OCI-LY7 (cell line): ENCODE measurements around the gene RLN3. TPM values are rescaled to one million over a fixed set of nuclear protein-coding genes. Genes with fewer than 3 reads are reported as not detected.
A peak's percentile ranks its signal among the peaks of the same experiment; 100 is the strongest.

Experiments
- BruUV-seq: library from RNA; stranded (reverse); fragments of 400-500 nt; replicated peaks from 2 replicates; lab custom pipeline; 2021; lab: Mats Ljungman, UMichigan
- CTCF ChIA-PET: fragments of 300-600 bp; sonication (Branson Sonifier 250); formaldehyde crosslinking; loops from one replicate; lab custom pipeline; 2022; ENCODE audit warnings: antibody characterized with exemption; ENCODE audit not compliant: unreplicated experiment; lab: Charles Lee
- POLR2A ChIA-PET: fragments of 300-600 bp; sonication (Branson Sonifier 250); formaldehyde crosslinking; loops from one replicate; lab custom pipeline; 2022; ENCODE audit warnings: antibody characterized with exemption; lab: Charles Lee
- DNase-seq: peaks from one replicate; pipeline ENCODE4 v3.0.0-alpha.2; 2015; ENCODE audit warnings: low spot score
- H2AFZ ChIP-seq: fragments of 200-600 bp; sonication (generic), shearing (Covaris generic); 2 replicates; pipeline ENCODE4 v1.6.1; 2014; ENCODE audit warnings: mild to moderate bottlenecking, antibody characterized with exemption, low read length, moderate library complexity
- H3K27ac ChIP-seq: fragments of 200-600 bp; sonication (generic); 2 replicates; pipeline ENCODE4 v1.5.1; 2014; ENCODE audit warnings: mixed run types, low read depth, mild to moderate bottlenecking, moderate library complexity, low read length, inconsistent platforms; ENCODE audit not compliant: poor library complexity, severe bottlenecking
- H3K36me3 ChIP-seq: fragments of 200-600 bp; sonication (generic); 2 replicates; pipeline ENCODE4 v1.6.1; 2014; ENCODE audit warnings: mild to moderate bottlenecking, antibody characterized with exemption, low read length, moderate library complexity, mixed read lengths; ENCODE audit not compliant: insufficient read depth
- H3K4me1 ChIP-seq: fragments of 200-600 bp; sonication (generic); 2 replicates; pipeline ENCODE4 v1.5.1; 2014; ENCODE audit warnings: mild to moderate bottlenecking, low read length; ENCODE audit not compliant: insufficient read depth, poor library complexity, severe bottlenecking
- H3K4me2 ChIP-seq: fragments of 200-600 bp; sonication (generic); 2 replicates; pipeline ENCODE4 v1.6.1; 2014; ENCODE audit warnings: mild to moderate bottlenecking, low read length
- H3K4me3 ChIP-seq: fragments of 200-600 bp; sonication (generic); 2 replicates; pipeline ENCODE4 v1.5.1; 2014; ENCODE audit warnings: mild to moderate bottlenecking, low read depth, low read length; ENCODE audit not compliant: poor library complexity, severe bottlenecking
- H3K79me2 ChIP-seq: fragments of 200-600 bp; sonication (generic); 2 replicates; pipeline ENCODE4 v1.6.1; 2016; ENCODE audit warnings: low read depth, mild to moderate bottlenecking, low read length, moderate library complexity, mixed read lengths; ENCODE audit not compliant: insufficient read depth
- H3K9me2 ChIP-seq: fragments of 200-600 bp; sonication (generic); 2 replicates; pipeline ENCODE4 v1.6.1; 2016; ENCODE audit warnings: mild to moderate bottlenecking, low read length, mixed read lengths; ENCODE audit not compliant: insufficient read depth
- H3K9me3 ChIP-seq: fragments of 200-600 bp; sonication (generic); 2 replicates; pipeline ENCODE4 v1.6.1; 2014; ENCODE audit warnings: mild to moderate bottlenecking, mixed run types, low read length, mixed read lengths
- H4K20me1 ChIP-seq: fragments of 200-600 bp; sonication (generic); 2 replicates; pipeline ENCODE4 v1.6.1; 2014; ENCODE audit warnings: mild to moderate bottlenecking, antibody characterized with exemption, low read length, moderate library complexity, mixed read lengths; ENCODE audit not compliant: insufficient read depth
- CTCF ChIP-seq: fragments of 200-600 bp; sonication (generic); conservative IDR thresholded peaks from 2 replicates; pipeline ENCODE4 v1.5.1; 2014; ENCODE audit warnings: mild to moderate bottlenecking, antibody characterized with exemption, low read length, moderate library complexity, mixed read lengths
- EZH2phosphoT487 ChIP-seq: fragments of 200-600 bp; sonication (generic); IDR thresholded peaks from 2 replicates; pipeline ENCODE4 v1.6.1; 2018; ENCODE audit warnings: low read depth, borderline replicate concordance, mild to moderate bottlenecking, mixed run types, antibody characterized with exemption, low read length, moderate library complexity, mixed read lengths
- intact Hi-C: fragments of 100-400 bp; cut with micrococcal nuclease; formaldehyde crosslinking; loops from one replicate; pipeline ENCODE4 v1.10.0; 2022; ENCODE audit not compliant: unreplicated experiment
- total RNA-seq, 2 experiments: library from RNA; depleted of rRNA in 1 of 2; stranded (reverse); fragments of >200 nt in 1 of 2; shearing (Covaris generic) in 1 of 2; gene quantifications; 2 replicates each; pipeline ENCODE4 v1.2.3, GENCODE V29; 2014 to 2022

RLN3 gene
- total RNA-seq, 2 experiments from 2014 or later, result not detected

DNA sequence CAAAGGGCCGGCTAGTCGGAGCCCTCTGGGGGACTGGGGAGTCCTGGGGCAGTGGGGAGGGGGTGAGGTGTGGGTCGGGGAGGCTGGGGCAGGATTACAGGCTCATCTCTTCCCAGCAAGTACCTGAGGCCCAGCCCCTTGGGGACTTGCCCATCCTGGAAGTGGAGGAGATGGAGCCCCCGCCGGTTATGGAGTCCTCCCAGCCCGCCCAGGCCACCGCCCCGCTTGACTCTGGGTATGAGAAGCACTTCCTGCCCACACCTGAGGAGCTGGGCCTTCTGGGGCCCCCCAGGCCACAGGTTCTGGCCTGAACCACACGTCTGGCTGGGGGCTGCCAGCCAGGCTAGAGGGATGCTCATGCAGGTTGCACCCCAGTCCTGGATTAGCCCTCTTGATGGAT, 24.0 kb downstream of the RLN3 start:
- intact Hi-C loops, result no loop called here
- H3K36me3 ChIP-seq, result peaks cover 9% of the 10 kb centered on the region
- TF ChIP-seq CTCF (no peak), EZH2phosphoT487 (no peak)
- no peaks in the 10 kb centered on the region for H3K79me2 ChIP-seq
- CTCF ChIA-PET, result no interaction called here
- BruUV-seq, result no TSS peak
- H3K9me2 ChIP-seq, result no peaks in the 10 kb centered on the region
- H3K4me1 ChIP-seq, result no peaks in the 10 kb centered on the region
- no peaks in the 10 kb centered on the region for H3K9me3 ChIP-seq
- no peak overlapping the region for H3K4me3 ChIP-seq
- no peaks in the 10 kb centered on the region for H4K20me1 ChIP-seq
- H3K4me2 ChIP-seq, result no peak overlapping the region
- no peak for DNase-seq
- POLR2A ChIA-PET, result no interaction called here
- H2AFZ ChIP-seq, result no peak overlapping the region
- no peak overlapping the region for H3K27ac ChIP-seq

DNA sequence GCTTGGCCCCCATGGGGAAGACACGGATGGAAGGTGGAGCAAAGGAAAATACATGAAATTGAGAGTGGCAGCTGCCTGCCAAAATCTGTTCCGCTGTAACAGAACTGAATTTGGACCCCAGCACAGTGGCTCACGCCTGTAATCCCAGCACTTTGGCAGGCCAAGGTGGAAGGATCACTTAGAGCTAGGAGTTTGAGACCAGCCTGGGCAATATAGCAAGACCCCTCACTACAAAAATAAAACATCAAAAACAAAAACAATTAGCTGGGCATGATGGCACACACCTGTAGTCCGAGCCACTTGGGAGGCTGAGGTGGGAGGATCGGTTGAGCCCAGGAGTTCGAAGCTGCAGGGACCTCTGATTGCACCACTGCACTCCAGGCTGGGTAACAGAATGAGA, 24.5 kb downstream of the RLN3 start:
- Histone ChIP-seq H3K79me2 (no peaks in the 10 kb centered on the region), H3K4me3 (no peak overlapping the region), H3K4me1 (no peaks in the 10 kb centered on the region), H2AFZ (no peak overlapping the region), H3K9me2 (no peaks in the 10 kb centered on the region), H3K4me2 (no peak overlapping the region), H3K27ac (no peak overlapping the region), H4K20me1 (no peaks in the 10 kb centered on the region), H3K9me3 (no peaks in the 10 kb centered on the region), H3K36me3 (peaks cover 9% of the 10 kb centered on the region)
- POLR2A ChIA-PET, result no interaction called here
- no peak for TF ChIP-seq CTCF
- TF ChIP-seq EZH2phosphoT487, result no peak
- no peak for DNase-seq
- intact Hi-C loops, result no loop called here
- CTCF ChIA-PET, result no interaction called here
- BruUV-seq, result TSS peak; percentile 80

DNA sequence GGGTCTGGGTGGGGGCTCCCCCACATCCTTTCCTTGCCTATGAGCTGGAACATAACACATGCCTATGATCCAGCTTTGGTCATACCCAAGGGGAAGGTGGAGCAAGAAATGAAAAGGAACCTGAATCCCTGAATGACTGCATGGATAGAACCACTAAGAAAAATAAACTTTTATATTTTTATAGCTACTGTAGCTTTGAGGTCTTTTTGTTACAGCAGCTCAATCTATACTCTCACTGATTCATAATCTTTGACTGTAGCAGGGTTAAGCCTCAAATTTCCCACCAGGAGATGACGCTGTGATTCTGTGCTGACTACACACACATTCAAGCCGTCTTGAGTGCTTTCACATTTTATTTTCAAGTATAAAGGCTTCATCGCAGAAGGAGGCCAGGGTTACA, 25.1 kb downstream of the RLN3 start:
- no peaks in the 10 kb centered on the region for H3K4me1 ChIP-seq
- TF ChIP-seq EZH2phosphoT487, result no peak
- TF ChIP-seq CTCF, result no peak
- H3K4me2 ChIP-seq, result no peak overlapping the region
- DNase-seq, result no peak
- intact Hi-C loops, result no loop called here
- H3K79me2 ChIP-seq, result no peaks in the 10 kb centered on the region
- no peak overlapping the region for H3K4me3 ChIP-seq
- H3K9me3 ChIP-seq, result no peaks in the 10 kb centered on the region
- ChIA-PET CTCF (no interaction called here), POLR2A (no interaction called here)
- H4K20me1 ChIP-seq, result no peaks in the 10 kb centered on the region
- H3K36me3 ChIP-seq, result peaks cover 9% of the 10 kb centered on the region
- H2AFZ ChIP-seq, result no peak overlapping the region
- no peaks in the 10 kb centered on the region for H3K9me2 ChIP-seq
- H3K27ac ChIP-seq, result no peak overlapping the region
- no TSS peak for BruUV-seq
